C4-2B (cell line): ENCODE results near the gene SAMHD1.

Source experiments
- H3K27ac ChIP-seq: fragments of 450-650 bp; 2 replicates; pipeline ENCODE4 v1.5.1; 2017
- ZFX ChIP-seq: fragments of 450-650 bp; IDR thresholded peaks from 2 replicates; pipeline ENCODE4 v1.6.1; 2017
- TF ChIP-seq, protein P1 (sequence below): fragments of 450-650 bp; conservative IDR thresholded peaks from 2 replicates; pipeline ENCODE4 v1.5.1; 2017; ENCODE audit warnings: mild to moderate bottlenecking

SAMHD1 gene

GRCh38 chr20:36893801-36894200 is 57.7 kb downstream of the SAMHD1 start:
- TF ChIP-seq, protein P1, sequence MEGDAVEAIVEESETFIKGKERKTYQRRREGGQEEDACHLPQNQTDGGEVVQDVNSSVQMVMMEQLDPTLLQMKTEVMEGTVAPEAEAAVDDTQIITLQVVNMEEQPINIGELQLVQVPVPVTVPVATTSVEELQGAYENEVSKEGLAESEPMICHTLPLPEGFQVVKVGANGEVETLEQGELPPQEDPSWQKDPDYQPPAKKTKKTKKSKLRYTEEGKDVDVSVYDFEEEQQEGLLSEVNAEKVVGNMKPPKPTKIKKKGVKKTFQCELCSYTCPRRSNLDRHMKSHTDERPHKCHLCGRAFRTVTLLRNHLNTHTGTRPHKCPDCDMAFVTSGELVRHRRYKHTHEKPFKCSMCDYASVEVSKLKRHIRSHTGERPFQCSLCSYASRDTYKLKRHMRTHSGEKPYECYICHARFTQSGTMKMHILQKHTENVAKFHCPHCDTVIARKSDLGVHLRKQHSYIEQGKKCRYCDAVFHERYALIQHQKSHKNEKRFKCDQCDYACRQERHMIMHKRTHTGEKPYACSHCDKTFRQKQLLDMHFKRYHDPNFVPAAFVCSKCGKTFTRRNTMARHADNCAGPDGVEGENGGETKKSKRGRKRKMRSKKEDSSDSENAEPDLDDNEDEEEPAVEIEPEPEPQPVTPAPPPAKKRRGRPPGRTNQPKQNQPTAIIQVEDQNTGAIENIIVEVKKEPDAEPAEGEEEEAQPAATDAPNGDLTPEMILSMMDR, result no peak
- TF ChIP-seq ZFX, result no peak
- H3K27ac ChIP-seq, result no peak overlapping the region

DNA sequence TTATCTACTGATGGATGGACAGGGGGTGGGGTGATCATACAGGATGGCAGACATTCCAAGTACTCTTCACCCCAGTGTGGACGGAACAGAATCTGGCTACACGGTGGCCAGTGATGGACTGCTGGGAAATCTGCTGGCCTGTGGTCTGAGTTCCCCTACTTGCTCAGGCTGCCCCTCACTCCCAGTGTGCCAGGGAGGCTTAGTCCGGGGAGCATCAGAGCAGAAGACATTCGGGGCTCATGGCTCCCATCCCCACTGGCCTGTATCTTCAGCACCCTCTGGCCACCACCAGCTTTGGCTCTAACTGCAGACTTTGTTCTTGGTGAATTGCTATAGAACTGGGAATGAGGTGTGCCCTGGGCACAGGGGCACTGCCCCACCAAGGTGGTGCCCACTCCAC is 60.3 kb downstream of the SAMHD1 start:
- no peak for TF ChIP-seq ZFX
- TF ChIP-seq, protein P1, result no peak
- H3K27ac ChIP-seq, result no peak overlapping the region

- no peak for TF ChIP-seq ZFX
- TF ChIP-seq, protein P1, result no peak
- no peak overlapping the region for H3K27ac ChIP-seq
Observed at GRCh38 chr20:36890586-36890985, 60.9 kb downstream of the SAMHD1 start.

DNA sequence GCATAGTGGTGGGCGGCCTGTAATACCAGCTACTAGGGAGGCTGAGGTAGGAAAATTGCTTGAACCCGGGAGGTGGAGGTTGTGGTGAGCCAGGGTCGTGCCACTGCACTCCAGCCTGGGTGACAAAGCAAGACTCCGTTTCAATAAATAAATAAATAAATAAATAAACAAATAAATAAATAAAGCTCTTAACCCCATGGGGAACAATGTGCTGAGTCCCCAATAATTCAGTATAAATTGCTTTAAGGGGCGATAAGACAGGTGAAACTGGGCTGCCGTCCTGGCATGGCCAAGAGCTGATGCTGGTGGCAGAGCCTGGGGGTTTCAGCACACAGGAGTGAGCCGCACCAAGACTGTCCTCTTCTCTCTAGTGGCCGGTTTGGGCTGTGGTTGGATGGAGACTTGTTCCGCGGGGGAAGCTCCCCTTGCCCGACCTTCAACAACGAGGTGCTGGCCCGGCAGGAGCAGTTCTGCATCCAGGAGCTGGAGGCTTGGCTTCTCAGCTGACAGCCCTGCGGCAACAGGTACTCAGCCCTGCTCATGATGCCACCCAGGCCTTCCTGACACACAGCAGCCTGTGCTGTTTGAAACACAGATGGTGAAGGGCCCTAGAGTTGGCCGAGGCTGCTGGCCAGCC is 62.5 kb downstream of the SAMHD1 start:
- no peak for TF ChIP-seq ZFX
- TF ChIP-seq, protein P1, result no peak

DNA sequence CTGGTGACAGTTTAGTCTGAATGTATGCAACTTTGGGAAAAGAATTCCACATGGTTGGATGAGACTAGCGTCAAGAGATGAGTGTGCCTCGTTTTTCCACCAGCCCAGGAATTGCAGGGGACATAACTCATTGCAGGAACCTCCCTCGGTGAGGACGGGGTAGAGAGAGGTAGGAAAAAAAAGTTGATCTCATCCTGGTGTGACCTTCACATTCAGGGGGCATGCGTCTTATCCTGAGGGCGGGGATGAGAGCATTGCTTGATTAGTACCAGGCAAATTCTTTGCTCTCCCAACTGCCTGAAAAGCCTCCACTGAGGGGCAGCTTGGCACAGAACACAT is 63.8 kb downstream of the SAMHD1 start:
- H3K27ac ChIP-seq, result no peak overlapping the region
- TF ChIP-seq ZFX, result no peak
- TF ChIP-seq, protein P1, result no peak

More for the DNA sequence above, 62.5 kb downstream of the SAMHD1 start:
- H3K27ac ChIP-seq, result no peak overlapping the region

DNA sequence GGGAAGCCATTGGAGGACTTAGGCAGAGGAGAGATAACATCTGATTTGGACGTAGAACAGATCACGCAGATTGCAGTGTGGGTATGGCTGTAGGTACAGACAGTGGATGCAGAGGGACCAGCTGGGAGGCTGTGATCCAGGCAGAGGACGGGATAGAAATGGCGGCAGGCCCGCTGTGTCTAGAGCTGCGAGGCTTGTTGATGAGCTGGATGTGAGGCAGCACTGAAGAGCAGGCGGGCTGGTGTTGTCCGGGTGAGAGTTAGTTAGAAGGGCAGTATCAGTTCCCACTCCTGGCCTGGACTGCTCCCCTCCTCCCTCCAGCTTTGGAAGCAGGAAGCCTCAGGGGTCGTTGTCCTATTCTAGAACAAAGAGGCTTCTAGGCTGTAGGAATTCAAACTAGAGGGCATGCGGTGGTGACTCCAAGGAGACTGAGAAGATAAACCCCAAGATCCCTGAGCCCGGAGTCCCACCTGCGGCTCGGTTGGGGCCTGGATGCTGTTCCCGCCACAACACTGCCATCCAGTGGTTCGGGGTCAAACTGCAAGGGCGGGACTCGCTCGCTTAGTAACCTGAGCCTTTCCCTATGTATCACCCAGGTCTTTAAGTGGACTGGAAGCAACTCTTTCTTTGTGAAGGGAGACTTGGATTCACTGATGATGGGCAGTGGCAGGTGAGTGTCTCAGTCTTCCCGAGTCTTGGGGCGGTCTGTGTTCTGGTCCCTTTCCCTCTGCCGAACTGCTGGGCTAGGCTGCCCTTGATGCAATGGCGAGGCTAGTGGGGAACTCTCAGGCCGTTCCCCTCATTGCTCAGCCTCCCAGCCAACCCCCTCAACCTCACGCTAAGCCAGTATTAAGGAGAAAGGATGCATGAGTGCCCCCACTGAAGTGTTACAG is 64.4 kb downstream of the SAMHD1 start:
- TF ChIP-seq, protein P1, result peak; percentile 98
- TF ChIP-seq ZFX, result no peak
- no peak overlapping the region for H3K27ac ChIP-seq

- H3K27ac ChIP-seq, result no peak overlapping the region
- TF ChIP-seq, protein P1, result peak; percentile 46
- no peak for TF ChIP-seq ZFX
Observed at GRCh38 chr20:36885356-36885755, 66.2 kb downstream of the SAMHD1 start.
